Calu3 (cell line): ENCODE measurements around the gene ADAM19. TPM values are rescaled to one million over a fixed set of nuclear protein-coding genes. Genes with fewer than 3 reads are reported as not detected.

ENCODE experiments used
- BruUV-seq: library from RNA; stranded (reverse); fragments of 400-500 nt; replicated peaks from 2 replicates; lab custom pipeline; 2021; lab: Mats Ljungman, UMichigan
- CTCF ChIA-PET: fragments of 300-600 bp; sonication (Branson Sonifier 250); formaldehyde crosslinking; loops from one replicate; lab custom pipeline; 2022; ENCODE audit warnings: antibody characterized with exemption; lab: Charles Lee
- DNase-seq: peaks from one replicate; pipeline ENCODE4 v3.0.0; 2022
- H3K27ac Mint-ChIP-seq: one replicate; pipeline ENCODE4 v1.8.0; 2022; ENCODE audit warnings: mixed read lengths; ENCODE audit not compliant: unreplicated experiment
- H3K27me3 Mint-ChIP-seq: one replicate; pipeline ENCODE4 v1.8.0; 2022; ENCODE audit warnings: mixed read lengths; ENCODE audit not compliant: unreplicated experiment
- H3K36me3 Mint-ChIP-seq: one replicate; pipeline ENCODE4 v1.8.0; 2022; ENCODE audit warnings: mild to moderate bottlenecking, moderate library complexity, mixed read lengths; ENCODE audit not compliant: insufficient read depth, unreplicated experiment
- H3K4me1 Mint-ChIP-seq: one replicate; pipeline ENCODE4 v1.8.0; 2022; ENCODE audit warnings: mild to moderate bottlenecking, low read depth, mixed read lengths; ENCODE audit not compliant: unreplicated experiment
- H3K4me3 Mint-ChIP-seq: one replicate; pipeline ENCODE4 v1.8.0; 2022; ENCODE audit warnings: mild to moderate bottlenecking, low read depth, moderate library complexity, mixed read lengths; ENCODE audit not compliant: unreplicated experiment
- H3K9me3 Mint-ChIP-seq: one replicate; pipeline ENCODE4 v1.8.0; 2022; ENCODE audit warnings: low read depth, mixed read lengths; ENCODE audit not compliant: unreplicated experiment
- intact Hi-C: fragments of 100-400 bp; cut with micrococcal nuclease; formaldehyde crosslinking; loops from one replicate; pipeline ENCODE4 v1.10.0; 2022; ENCODE audit not compliant: unreplicated experiment
- total RNA-seq: library from RNA; stranded (reverse); gene quantifications from 2 replicates; pipeline ENCODE4 v1.2.3, GENCODE V29; 2022
- TF ChIP-seq, protein P1 (sequence below): fragments of 200-600 bp; IDR thresholded peaks from one replicate; pipeline ENCODE4 v1.8.0; 2022; ENCODE audit warnings: antibody characterized with exemption; ENCODE audit not compliant: unreplicated experiment

ADAM19 gene
- total RNA-seq, 1 experiment from 2014 or later, result 16.2 TPM

DNA sequence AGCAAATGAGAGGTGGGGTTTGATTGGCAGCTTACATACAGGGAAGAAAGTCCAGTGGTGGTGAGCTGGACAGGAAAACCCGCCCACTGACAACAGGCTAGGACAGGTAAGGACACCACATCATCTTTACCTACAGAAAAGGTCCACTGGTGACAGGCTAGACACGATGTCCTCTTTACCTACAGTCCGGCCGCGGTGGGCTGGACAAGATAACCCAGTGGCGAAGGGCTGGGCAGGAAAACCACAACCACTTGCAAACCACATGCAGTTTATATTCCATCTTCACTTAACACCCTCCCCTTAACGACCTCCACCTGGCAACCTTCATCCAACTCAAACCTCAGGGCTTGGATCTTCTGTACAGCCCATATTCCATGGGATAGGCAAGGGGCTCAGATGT lies 120.5 kb downstream of the ADAM19 start:
- Mint-ChIP-seq H3K4me1 (no peaks in the 10 kb centered on the region), H3K27me3 (no peaks in the 10 kb centered on the region), H3K4me3 (no peak overlapping the region), H3K27ac (no peak overlapping the region), H3K36me3 (peaks cover 6% of the 10 kb centered on the region), H3K9me3 (no peaks in the 10 kb centered on the region)
- TF ChIP-seq, protein P1, sequence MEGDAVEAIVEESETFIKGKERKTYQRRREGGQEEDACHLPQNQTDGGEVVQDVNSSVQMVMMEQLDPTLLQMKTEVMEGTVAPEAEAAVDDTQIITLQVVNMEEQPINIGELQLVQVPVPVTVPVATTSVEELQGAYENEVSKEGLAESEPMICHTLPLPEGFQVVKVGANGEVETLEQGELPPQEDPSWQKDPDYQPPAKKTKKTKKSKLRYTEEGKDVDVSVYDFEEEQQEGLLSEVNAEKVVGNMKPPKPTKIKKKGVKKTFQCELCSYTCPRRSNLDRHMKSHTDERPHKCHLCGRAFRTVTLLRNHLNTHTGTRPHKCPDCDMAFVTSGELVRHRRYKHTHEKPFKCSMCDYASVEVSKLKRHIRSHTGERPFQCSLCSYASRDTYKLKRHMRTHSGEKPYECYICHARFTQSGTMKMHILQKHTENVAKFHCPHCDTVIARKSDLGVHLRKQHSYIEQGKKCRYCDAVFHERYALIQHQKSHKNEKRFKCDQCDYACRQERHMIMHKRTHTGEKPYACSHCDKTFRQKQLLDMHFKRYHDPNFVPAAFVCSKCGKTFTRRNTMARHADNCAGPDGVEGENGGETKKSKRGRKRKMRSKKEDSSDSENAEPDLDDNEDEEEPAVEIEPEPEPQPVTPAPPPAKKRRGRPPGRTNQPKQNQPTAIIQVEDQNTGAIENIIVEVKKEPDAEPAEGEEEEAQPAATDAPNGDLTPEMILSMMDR, result no peak
- intact Hi-C loops, result no loop called here
- CTCF ChIA-PET, result interaction anchor here (0.8 kb wide), 1 partner anchor 8 kb away, joined by 3 read pairs; no protein-coding TSS in a partner anchor
- DNase-seq, result no peak
- BruUV-seq, result no TSS peak

DNA sequence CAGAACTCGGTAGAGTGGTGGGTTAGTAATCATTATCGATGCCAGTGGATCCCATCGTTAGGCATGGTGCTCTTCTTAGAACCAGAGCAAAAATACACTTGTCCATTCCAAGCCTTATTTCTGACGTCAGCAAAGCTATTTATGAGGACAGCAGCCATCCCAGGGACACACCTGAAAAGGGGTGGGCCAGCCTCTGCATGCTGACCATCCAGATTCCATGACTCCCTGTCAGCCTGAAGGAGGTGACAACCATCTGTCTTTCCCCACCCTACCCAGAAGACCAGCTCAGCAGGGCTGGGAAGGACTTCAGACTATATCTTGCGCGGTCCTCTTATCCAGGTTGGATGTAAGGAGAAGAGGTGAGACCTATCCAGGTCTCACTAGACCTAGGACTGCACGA lies 121.3 kb downstream of the ADAM19 start:
- Mint-ChIP-seq H3K36me3 (no peaks in the 10 kb centered on the region), H3K27me3 (no peaks in the 10 kb centered on the region), H3K4me1 (peaks cover under 1% of the 10 kb centered on the region), H3K4me3 (no peak overlapping the region), H3K9me3 (no peaks in the 10 kb centered on the region), H3K27ac (no peak overlapping the region)
- intact Hi-C loops, result no loop called here
- CTCF ChIA-PET, result no interaction called here
- DNase-seq, result no peak
- BruUV-seq, result no TSS peak
- TF ChIP-seq, protein P1, result no peak

DNA sequence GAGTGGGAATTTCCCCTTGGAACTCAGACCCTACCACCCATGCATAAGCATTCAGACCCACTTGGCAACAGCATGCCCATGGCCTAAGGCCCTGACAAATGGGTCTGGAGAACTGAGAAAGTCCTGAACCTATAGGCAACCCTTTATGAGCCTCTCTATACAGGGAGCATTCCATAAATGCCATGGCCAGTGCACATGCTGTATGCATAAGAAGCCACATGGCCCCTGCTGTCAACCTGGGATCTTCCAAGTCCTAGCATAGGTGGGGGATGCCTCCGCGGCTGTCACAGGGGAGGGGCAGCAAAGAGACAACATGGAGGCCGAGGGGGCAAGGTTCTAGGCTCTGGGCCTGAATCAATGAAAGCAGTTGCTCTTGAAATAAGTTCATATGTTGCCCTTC lies 123.8 kb downstream of the ADAM19 start:
- TF ChIP-seq, protein P1, result no peak
- no peaks in the 10 kb centered on the region for H3K27me3 Mint-ChIP-seq
- H3K4me3 Mint-ChIP-seq, result no peak overlapping the region
- no peak for DNase-seq
- no peaks in the 10 kb centered on the region for H3K9me3 Mint-ChIP-seq
- peaks cover 8% of the 10 kb centered on the region for H3K36me3 Mint-ChIP-seq
- peaks cover 24% of the 10 kb centered on the region for H3K4me1 Mint-ChIP-seq
- BruUV-seq, result no TSS peak
- intact Hi-C loops, result no loop called here
- H3K27ac Mint-ChIP-seq, result no peak overlapping the region
- CTCF ChIA-PET, result no interaction called here

DNA sequence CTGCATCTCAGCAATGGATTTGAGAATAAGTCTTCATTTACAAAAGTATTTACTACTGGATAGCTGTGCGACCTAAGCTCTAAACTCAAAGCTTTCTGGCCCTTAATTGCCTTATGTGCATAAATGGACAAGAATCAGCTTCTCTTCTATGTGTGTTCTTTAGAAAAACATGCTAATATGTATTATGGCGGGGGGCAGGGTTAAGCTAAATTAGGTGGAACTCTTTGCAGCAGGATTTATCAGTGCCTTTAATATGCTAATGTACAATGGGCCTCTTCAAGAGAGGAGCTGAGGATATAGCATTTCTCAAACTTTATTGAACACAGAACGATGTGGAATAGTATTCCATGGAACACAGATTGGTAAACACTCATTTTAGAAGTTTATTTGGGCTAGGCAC lies 125.6 kb downstream of the ADAM19 start:
- CTCF ChIA-PET, result interaction anchor here (1.3 kb wide), 1 partner anchor 14 kb away, joined by 5 read pairs; no protein-coding TSS in a partner anchor
- peaks cover 9% of the 10 kb centered on the region for H3K36me3 Mint-ChIP-seq
- peaks cover 33% of the 10 kb centered on the region for H3K4me1 Mint-ChIP-seq
- BruUV-seq, result no TSS peak
- DNase-seq, result no peak
- TF ChIP-seq, protein P1, result no peak
- intact Hi-C loops, result no loop called here
- H3K27ac Mint-ChIP-seq, result no peak overlapping the region
- H3K4me3 Mint-ChIP-seq, result no peak overlapping the region
- no peaks in the 10 kb centered on the region for H3K27me3 Mint-ChIP-seq
- H3K9me3 Mint-ChIP-seq, result no peaks in the 10 kb centered on the region
